OCI-LY3 (cell line): ENCODE results near the gene VCAN.

Source experiments
- CTCF ChIP-seq: fragments of 200-600, 300-600 bp; sonication (generic); IDR thresholded peaks from 2 replicates; pipeline ENCODE4 v1.5.1; 2014; ENCODE audit warnings: antibody characterized with exemption, low read length, low read depth
- EZH2phosphoT487 ChIP-seq: fragments of 200-600 bp; shearing (Covaris generic); IDR thresholded peaks from 2 replicates; pipeline ENCODE4 v1.6.1; 2018; ENCODE audit warnings: antibody characterized with exemption, mixed run types, low read depth

DNA sequence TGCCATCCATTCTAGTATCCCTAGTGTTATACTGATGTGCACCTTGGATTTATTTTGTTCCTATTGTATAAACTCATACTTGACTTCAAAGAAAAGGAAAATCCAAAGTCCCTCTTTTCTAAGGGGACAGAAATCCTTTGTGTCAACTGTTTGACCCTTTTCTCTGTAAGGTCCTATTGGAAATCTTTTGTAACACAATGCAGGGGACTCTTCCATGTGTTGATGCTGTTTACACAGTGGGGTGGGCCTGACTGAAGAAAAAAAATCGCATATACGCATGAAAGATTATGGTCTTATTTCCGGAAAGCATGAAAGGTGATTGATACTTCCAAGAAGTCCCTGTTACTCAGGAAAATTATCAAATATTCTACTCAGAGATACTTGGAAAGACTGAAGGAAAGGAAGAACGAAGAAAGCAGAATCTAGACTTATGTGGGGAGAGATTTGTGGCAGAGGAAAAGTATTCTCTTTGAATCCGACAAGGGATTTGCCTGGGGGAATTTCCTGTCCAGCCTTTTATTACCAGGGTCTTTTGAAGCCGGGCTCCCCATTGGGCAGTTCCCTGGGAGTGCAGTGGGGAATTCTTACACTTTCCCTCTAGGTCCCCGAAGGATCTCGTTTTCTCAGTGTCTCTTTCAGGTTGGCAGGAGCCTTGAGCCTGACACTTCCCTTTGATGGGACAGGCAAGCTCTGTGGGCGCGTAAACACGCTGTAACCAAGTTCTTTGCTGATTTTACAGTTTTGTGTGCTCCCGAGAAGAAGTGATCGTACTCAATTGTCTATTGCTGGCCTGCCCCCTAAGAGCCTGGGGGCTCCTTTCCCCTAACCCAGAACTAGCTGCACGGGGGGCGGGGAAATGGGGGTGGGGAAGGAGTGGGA is 779 bp upstream of the VCAN start:
- no peak for TF ChIP-seq CTCF
- no peak for TF ChIP-seq EZH2phosphoT487
